IPS DF 4.7 (cell line): ENCODE results near the gene ORM2.
"Not testable (repeated sequence)": the region's sequence is repeated elsewhere in the genome, so short reads cannot be mapped to it uniquely, and the experiment has no call there.

Experiments
- DNase-seq: peaks from one replicate; pipeline ENCODE4 v3.0.0-alpha.2; 2013; ENCODE audit warnings: low spot score; ENCODE audit errors: extremely low read depth

Gene ORM2

DNA sequence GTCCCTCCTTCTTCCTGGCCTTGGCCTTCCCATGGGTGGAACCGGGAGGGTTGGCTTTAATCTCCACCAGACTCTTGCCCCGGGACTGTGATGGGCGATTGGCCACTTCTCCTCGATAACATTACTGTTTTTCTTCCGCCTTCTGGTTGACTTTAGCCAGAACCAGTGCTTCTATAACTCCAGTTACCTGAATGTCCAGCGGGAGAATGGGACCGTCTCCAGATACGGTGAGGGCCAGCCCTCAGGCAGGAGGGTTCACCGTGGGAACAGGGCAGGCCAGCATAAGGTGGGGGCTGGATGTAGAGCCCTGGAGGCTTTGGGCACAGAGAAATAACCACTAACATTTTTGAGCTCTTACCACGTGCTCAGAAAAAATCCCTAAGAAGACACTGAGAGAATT, 967 bp downstream of the ORM2 start:
- no peak for DNase-seq

DNA sequence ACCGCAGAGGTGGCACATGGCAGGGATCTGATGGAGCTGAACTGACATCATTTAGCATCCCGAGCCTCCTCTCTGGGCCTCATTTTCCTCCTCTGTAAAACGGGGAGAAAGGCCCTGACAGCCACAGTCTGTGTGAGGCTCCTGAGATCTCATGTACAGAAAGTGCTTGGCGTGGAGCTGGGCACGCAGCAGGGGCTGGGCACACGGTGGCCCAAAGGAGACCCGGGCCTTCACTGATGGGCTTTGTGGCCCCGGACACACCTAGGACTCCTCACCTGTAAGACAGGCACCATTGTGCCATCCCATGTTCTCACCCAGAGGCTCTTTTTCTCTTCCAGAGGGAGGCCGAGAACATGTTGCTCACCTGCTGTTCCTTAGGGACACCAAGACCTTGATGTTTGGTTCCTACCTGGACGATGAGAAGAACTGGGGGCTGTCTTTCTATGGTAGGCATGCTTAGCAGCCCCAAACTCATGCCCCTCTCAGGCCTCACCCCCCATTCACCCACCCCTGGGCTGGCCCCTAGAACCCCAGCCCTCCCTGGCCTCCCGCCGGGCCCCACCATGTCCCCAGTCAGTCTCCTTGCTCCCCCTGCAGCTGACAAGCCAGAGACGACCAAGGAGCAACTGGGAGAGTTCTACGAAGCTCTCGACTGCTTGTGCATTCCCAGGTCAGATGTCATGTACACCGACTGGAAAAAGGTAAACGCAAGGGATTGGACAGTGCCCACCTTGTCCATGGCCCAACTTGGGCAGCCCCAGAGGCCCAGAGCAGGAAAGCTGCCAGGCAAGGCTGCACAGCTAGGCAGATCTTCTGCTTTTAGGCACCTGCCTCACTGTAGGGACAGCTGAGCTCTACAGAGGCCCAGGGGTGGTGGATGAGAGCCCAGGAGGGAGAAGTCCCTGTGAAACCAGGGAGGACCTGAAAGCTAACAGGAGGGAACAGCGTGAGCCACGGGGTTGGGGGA, 1.8 kb downstream of the ORM2 start:
- DNase-seq = not testable (repeated sequence)

DNA sequence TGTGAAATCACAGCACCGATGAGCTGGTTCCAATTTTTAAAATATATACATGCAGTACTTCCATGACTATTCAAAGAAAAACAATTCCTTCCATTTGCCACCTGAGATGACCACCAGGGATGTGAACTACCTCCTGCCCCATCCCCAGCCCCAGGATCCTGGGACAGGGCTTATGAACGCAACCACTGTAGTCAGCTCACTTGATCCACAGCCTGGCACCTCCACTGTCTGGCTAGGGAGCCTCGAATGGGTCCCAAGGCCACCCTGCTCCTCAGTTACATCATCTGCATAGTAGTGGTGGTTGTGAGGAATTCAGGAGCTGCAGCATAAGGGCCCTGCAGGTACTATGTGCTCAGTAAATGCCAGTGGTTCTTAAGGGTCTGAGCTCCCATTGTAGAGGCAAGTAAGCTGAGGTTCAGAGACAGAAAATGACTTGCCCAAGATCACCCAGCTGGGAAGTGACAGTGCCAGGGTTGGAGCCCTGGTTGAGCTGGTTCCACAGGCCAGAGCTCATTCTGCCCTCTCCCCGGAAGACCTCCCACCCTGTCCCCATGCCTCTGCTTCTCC, 2.9 kb downstream of the ORM2 start:
- not testable (repeated sequence) for DNase-seq

DNA sequence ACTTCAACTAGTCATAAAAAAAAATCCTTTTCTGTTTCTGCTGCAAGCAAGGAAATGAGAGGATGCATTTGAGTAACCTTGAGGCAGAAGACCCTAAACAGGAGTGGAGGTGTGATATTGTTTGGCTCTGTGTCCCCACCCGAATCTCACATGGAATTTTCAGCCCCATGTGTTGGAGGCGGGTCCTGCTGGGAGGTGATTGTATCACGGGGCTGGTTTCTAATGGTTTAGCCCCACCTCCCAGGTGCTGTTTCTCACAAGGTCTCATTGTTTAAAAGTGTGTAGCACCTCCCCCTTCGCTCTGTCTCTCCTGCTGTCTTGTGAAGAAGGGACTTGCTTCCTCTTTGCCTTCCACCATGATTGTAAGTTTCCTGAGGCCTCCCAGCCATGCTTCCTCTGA, 4.0 kb downstream of the ORM2 start:
- DNase-seq = not testable (repeated sequence)

DNA sequence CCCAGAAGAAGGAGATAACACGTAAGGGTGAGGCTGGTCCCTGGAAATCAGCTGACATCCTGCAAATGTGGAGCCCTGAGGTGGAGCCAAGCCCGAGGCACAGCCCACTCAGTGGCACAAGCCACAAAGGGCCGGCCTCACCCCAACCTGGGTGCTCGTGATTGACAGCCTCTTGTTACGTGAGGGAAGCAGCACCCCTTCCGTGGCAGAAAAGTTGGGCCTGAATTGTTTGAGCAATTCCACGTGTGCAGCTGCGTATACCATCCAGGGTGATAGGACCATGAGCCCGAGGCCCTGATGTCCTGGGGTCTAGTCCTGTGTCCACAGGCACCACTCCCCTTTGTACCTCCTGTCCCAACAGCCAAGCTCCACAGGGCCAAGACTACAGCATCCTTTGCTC, 4.8 kb downstream of the ORM2 start:
- no peak for DNase-seq

DNA sequence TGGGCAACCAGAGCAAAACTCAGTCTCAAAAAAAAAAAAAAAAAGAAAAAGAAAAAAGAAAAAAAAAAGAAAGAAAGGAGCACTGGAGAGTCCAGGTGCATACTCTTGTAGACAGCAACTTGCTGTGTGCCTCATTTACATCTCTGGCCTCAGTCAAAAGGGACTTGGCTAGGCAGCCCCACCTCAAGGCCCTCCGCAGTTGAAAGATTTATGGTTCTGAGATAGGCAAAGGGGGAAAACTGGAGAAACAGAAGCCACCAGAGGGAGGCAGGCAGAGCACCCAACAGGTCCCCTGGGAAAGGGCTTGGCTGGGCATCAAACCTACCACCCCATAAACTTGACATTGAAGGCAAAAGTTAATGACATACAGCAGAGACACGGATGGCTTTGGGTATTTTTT, 6.1 kb downstream of the ORM2 start:
- no peak for DNase-seq

DNA sequence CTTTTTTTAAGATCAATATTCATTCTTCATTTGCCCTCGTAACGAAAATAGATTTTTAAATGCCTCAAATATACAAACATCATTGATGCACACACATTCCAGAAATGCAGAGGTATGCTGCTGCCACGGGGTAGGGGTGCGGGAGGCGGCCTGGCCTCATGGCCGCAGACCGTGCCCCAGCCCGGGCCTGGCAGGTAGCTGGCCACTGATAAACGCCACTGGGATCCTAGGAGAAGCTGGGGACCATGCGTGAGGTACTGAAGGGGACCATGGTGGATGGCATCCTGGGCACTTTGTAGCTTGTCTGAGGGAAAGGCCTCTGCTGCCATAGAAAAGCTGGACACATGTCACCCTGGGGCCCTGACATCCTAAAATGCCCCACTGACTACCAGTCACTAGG, 6.5 kb downstream of the ORM2 start:
- DNase-seq = no peak

DNA sequence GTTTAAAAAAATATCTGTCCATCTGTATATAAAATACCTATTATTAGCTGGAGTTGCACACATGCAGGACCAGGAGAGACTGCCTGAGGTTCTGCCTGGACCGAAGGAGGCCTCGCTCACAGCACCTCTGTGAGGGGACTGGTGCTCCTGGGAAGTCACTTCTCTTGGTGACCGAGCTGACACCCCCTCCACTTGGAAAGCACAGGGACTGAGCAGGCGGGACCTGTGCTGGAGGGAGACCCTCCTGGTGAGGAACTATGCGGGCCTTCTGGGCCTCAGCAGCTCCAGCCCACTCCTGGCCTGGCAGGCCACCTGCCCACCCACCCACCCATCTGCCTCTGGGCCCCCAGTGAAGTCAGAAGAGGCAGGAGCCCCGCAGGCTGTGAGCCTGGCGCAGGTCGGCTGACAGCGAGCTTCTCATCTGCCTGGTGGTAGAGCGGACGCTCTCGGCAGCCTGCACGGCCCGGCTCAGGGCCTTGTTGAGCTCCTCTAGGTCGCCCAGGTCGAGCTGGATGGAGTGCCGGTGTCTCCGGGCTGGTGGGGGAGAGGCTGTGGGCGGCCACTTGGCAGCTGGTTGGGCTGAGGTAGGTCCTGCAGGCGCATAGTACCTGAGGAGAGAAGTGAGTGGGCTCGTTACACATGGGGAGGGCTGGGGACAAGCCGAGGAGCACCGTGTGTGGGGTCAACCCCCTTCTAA, 7.2 kb downstream of the ORM2 start:
- no peak for DNase-seq

DNA sequence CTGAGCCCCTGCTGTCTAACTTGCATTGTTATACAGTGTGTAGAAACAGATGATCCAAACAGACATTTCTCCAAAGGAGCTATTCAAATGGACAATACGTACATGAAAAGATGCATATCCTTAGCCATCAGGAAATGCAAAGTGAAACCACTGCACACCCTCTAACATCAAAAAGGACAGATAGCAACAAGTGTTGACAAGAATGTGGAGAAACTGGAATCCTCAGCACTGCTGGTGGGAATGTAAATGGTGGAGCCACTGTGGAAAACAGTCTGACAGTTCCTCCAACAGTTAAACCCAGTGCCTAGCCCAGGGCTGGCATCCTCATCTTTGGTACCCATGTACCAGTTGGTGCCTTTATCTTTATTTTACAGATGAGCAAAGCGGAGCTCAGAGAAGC, 8.5 kb downstream of the ORM2 start:
- no peak for DNase-seq

DNA sequence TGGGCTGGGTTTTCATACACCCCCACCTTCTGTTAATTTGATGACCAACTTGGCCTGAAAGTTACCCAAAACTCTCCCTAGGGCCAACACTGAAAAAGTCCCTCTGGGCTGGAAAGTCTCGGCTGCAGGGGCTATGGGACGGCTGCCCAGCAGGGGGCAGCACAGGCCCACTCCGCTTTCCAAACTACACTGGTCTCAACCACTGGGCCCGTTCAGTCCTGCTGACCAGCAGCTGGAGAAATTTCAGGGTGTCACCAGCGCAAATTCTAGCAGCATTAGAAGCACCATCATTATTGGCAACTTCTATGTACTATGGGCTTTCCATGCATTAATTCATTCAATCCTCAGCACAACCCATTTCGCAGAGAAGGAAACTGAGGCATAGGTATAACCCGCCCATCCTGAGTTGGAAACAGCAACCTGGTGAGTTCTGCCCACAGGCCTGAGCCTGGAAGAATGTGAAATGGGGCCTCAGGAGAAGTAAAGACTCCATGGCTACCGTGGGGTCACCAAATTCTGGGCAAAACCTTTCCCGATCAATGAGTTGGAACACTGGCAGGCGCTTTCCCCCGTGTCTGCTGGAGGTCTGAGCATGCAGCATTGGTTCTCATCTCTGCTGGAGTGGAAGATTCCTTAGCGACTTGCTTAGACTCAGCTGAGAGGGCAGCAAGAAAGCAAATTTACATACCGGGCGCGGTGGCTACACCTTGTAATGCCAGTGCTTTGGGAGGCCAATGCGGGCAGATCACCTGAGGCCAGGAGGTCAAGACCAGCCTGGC, 9.7 kb downstream of the ORM2 start:
- no peak for DNase-seq

DNA sequence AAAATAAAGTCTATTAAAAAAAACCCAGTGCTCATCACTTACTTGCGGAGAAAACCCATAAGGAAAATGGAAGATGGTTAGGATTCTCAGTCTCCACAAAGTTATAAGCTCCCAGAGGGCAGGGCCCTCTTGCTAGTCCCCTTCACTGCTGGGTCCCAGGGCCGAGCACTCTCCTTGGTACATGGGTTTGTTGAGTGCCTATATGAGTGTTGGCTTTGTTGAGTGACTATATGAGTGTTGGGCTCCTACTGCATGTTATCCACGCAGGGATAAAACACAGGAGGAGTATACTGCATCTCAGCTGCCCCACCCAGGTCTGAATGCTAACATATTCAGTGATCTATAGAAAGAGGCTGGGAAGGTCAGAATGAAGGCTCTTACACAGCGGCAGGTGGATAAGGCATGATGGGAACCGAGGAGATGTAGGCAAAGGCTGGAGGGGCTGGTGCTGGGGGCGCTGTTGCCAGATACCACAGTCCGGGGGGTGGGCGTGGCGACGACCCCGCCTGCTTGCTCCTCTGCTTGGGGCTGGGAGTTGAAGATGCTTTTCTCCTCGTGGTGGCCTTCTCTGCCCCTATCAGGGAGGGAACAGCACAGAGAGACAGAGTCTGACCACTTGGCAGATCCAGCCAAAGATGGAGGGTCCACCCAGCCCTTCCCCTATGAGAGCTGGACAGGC, 11.6 kb downstream of the ORM2 start:
- no peak for DNase-seq

DNA sequence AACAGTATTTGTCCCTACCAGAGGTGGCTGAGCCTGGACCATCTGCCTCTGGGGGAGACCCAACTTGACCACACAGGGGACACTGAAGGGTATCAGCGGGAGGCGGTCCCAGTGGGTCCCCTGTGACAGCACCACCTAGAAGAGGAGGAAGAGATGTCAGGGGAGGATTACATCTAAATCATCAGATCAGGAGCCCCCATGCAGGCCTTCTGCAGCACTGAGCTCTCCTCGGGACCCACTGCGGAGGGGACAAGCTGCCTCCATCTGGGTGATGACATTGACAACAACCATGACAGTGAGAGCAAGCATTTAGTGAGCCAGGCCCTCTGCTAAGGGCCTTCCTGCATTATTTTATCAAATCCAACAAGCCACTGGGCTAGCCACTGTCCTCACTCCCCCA, 12.3 kb downstream of the ORM2 start:
- DNase-seq = no peak

DNA sequence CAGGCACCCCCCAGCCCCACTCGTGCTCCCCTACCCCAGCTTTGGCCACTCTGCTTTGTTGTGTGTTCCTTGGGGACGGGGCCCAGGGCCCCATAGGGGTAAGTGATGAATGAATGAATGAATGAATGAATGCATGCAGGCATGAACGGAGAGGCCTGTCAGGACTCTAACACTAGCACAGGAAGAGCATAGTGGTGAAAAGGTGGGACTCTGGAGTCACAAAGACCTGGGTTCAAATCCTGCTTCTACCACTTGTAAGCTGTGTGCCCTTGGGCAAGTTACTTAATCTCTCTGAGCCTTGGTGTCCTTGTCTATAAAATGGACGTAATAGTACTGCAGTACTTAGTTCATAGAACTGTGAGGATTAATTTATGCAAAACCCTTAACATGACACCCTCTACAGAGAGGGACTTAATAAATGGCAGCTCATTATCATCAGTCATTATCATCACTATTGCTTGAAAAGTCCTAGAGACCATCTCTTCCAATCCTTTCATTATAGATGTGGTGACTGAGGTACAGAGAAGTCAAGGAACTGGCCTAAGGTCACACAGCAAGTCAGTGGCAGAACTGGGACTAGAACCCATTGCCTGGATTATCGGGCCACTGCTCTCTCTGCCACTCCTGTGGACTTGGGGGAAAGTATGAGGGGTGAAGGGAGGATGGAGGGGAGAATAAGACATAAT, 13.2 kb downstream of the ORM2 start:
- DNase-seq = no peak

DNA sequence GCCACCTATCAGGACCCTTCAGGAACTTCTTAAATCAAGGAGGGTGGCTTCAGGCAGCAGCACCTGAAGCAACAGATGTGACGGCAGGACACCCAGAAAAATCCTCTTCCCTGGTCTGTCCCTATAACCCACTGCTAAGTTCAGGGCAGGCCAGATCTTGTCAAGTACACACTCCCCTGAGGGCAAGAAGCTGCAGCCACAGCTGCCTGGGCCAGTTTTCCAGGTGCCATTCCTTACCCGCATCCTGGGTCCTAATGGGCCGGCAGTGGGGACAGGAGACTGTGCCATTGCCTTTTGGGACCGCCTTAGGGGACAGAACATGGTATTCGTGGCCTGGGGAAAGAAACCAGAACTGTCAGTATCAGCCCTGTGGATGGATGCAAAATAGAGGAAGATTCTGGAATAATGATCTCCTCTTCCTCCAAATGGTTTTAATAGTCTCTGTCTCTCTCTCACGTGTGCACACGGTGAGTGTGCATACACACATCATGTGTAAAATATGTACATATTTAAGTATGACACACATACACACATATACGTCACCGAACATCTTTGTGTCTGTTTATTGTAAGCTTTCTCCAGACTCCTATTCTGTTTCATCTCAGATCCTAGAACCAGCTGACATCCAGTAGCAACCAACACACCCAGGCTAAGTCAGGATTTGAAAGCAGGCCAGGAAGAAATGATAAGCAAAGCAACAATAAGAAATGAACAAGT, 14.0 kb downstream of the ORM2 start:
- DNase-seq = no peak

DNA sequence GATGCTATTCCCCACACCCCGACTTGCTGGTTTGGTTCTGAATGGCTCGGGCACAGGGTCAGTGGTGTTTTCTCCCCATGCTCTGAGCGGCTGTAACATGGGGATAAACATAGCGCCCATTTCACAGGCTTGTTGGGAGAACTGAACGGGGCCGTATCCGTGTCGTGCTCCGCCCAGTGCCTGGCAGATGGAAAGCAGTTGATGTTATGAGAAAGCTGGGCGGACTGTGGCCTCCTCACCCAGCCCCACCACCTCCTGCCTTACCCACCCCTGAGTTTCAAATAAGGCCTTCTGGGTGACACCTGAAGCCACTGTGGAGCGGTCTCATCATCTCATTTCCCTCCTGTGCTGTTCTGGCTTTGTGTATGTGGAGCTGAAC, 14.5 kb downstream of the ORM2 start:
- DNase-seq = no peak

DNA sequence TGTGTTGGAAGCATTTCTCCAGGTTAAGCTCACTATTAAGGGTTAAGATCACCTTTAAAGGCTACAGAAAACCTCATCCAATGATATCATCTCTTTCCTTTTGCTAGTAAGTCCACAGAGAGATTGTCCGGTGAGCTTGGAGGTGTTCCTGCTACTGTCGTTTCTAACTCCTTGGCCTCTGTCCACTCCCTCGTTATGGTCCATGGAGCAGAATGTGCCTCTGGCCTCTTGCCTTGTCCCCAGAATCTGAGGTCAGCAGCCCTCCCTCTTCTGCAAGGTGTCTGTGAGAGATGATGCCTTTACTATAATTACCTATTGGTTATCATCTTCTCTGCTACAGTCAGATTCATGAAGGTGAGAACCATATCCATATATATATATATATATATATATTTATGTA, 15.0 kb downstream of the ORM2 start:
- DNase-seq = no peak

DNA sequence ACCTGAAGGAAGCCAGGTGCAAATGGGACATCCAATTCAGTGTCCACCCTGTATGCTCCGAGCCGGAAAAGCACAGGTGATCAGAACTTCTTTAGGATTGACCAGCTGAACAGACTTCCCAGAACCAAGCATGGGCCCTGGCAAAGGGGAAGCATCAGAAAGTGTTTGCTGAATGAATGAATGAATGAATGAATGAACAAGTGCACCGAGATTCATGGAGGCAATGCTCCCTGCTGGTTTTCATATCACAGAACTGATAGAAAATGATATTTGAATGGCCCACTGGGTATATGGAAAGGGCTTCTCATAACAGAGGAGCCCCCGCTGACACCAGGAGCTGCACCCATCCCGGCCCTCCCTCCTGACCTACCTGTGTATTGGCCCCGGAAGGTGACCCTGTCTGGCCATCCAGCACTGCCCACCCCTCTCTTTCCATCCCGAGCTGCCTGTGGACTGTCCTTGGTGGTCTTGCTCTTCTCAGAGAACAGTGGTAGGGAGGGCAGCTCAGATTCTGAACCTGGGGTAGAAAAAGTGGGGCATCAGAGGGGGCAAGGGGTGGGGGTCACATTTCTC, 15.9 kb downstream of the ORM2 start:
- DNase-seq = no peak

DNA sequence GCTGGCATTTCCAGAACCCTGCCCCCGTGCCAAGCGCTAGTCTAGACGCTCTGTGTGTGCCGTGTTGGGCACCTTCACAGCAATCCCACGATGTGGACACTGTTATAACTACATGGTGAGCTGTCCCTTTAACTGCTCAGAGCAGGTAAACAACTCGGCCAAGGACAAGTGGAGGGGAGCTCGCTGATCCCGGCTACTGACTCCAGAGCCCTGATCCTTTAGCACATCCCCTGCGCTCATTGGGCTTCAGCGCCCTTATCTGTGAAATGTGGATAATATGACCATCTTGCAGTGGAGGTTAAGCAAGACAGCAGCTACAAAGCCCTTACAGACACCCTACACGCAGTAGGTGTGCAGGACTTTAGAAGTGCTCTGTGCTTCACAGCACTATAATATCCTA, 16.5 kb downstream of the ORM2 start:
- no peak for DNase-seq

DNA sequence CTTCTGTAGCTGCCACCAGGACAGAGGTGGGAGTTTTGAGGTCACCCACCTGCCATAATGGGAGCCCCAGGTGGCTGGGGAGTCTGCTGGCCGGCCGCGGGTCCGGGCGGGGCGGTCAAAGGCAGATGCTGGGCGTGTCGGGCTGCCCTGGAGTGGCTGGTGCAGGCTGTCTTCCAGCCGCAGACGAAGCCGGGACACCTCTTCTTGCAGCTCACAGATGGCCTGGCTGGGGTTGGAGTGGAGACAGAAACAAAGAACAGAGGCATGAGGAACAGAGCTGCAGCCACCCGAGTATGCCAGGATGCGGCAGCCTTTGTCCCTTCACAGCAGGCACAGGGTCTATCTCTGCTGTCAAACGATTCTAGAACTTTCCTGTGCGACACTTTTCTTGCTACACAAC, 18.0 kb downstream of the ORM2 start:
- no peak for DNase-seq
